Measurements from ENCODE around the gene MEPCE. TPM values are rescaled to one million over a fixed set of nuclear protein-coding genes. Genes with fewer than 3 reads are reported as not detected.

Gene MEPCE
- total and polyA plus RNA-seq, 9 of the 15 experiments (the other 6 are each of a cell fraction or from before 2014, with no cell fraction given), result 10.9 to 76.3 (median 44.1) TPM

GRCh38 chr7:100435401-100436304 lies 6.0 kb downstream of the MEPCE start (continued):
- peak; percentile 92 for TF ChIP-seq AFF4 (CRISPR knock-in tag; IDR thresholded peaks at IDR 0.05)
- no peak for TF ChIP-seq ZNF282 (CRISPR knock-in tag; IDR thresholded peaks at IDR 0.05)
- TF ChIP-seq CXXC5 (CRISPR knock-in tag; IDR thresholded peaks at IDR 0.05), result peak; percentile 36
- TF ChIP-seq ATF1 (CRISPR knock-in tag; IDR thresholded peaks at IDR 0.05), result no peak
- no peak for TF ChIP-seq ATF1 (tag; IDR thresholded peaks at IDR 0.05)
- TF ChIP-seq CHAMP1 (IDR thresholded peaks at IDR 0.05), result no peak
- peak; percentile 72; the same call in 1 of the 2 replicates for TF ChIP-seq NKRF (IDR thresholded peaks at IDR 0.05; ENCODE audit: borderline replicate concordance)
- no peak for TF ChIP-seq NCOA2 (IDR thresholded peaks at IDR 0.05; ENCODE audit: partially characterized antibody in 2 of 2)
- no peak for TF ChIP-seq ID3 (CRISPR knock-in tag; IDR thresholded peaks at IDR 0.05)
- TF ChIP-seq ID3 (tag; IDR thresholded peaks at IDR 0.05), result no peak
- TF ChIP-seq SP1 (CRISPR knock-in tag; IDR thresholded peaks at IDR 0.05), result peak; percentile 42; the same call in 1 of the 2 replicates
- TF ChIP-seq TFAM (CRISPR knock-in tag; conservative IDR thresholded peaks at IDR 0.05), result no peak
- TF ChIP-seq BRD4 (IDR thresholded peaks at IDR 0.05), result no peak
- peak; percentile 48; the same call in 1 of the 2 replicates for TF ChIP-seq RNF2 (IDR thresholded peaks at IDR 0.05)
- TF ChIP-seq ZNF79 (CRISPR knock-in tag; IDR thresholded peaks at IDR 0.05; ENCODE audit: low read depth), result no peak
- TF ChIP-seq CCNT2 (IDR thresholded peaks at IDR 0.05; ENCODE audit: borderline replicate concordance, extremely low read depth, insufficient read length, low read depth, low read length), result peak; percentile 63
- TF ChIP-seq IRF1 (CRISPR knock-in tag; IDR thresholded peaks at IDR 0.05; ENCODE audit: borderline replicate concordance), result no peak
- no peak for TF ChIP-seq POLR3A (IDR thresholded peaks at IDR 0.05; ENCODE audit: borderline replicate concordance, extremely low read depth, insufficient read depth, insufficient read length)
